IMR-90 (cell line): Measurements from ENCODE around the gene MORN4. TPM values are rescaled to one million over a fixed set of nuclear protein-coding genes. Genes with fewer than 3 reads are reported as not detected.
A peak's percentile ranks its signal among the peaks of the same experiment; 100 is the strongest.

Experiments
- ATAC-seq: fragments of 200-7000 bp; cut with Tn5 transposase; 2 replicates; pipeline ENCODE4 v1.9.1; 2020; ENCODE audit warnings: low read depth, mild to moderate bottlenecking, moderate library complexity
- BruUV-seq: library from RNA; stranded (reverse); fragments of 400-500 nt; replicated peaks from 2 replicates; lab custom pipeline; 2021; lab: Mats Ljungman, UMichigan
- CTCF ChIA-PET: fragments of 300-600 bp; formaldehyde crosslinking; extraction: SDS; loops from one replicate; lab custom pipeline; 2021; ENCODE audit warnings: antibody characterized with exemption; lab: Yijun Ruan, JAX
- POLR2A ChIA-PET: fragments of 300-600 bp; sonication (Branson Sonifier 250); formaldehyde crosslinking; loops from one replicate; lab custom pipeline; 2022; ENCODE audit warnings: antibody characterized with exemption; ENCODE audit not compliant: unreplicated experiment; lab: Charles Lee
- DNase-seq: peaks from one replicate; pipeline ENCODE4 v3.0.0; 2013
- H2AFZ ChIP-seq: replicated peaks from 2 replicates; pipeline ENCODE3; 2013; ENCODE audit warnings: low read length, mild to moderate bottlenecking; ENCODE audit not compliant: poor library complexity
- H2AK5ac ChIP-seq: 2 replicates; pipeline ENCODE4 v1.6.1; 2013; ENCODE audit warnings: low read depth, low read length, inconsistent platforms
- H2AK9ac ChIP-seq: replicated peaks from 2 replicates; pipeline ENCODE3; 2013; ENCODE audit warnings: mild to moderate bottlenecking, low read depth, low read length, moderate library complexity; ENCODE audit not compliant: poor library complexity
- H2BK120ac ChIP-seq: 2 replicates; pipeline ENCODE4 v1.6.1; 2013; ENCODE audit warnings: low read depth, low read length, inconsistent platforms
- H2BK15ac ChIP-seq: 3 replicates; pipeline ENCODE4 v1.6.1; 2013; ENCODE audit warnings: low read depth, low read length, inconsistent platforms
- H2BK20ac ChIP-seq: 2 replicates; pipeline ENCODE4 v1.6.1; 2013; ENCODE audit warnings: low read depth, mild to moderate bottlenecking, inconsistent platforms, low read length, moderate library complexity
- H2BK5ac ChIP-seq: 2 replicates; pipeline ENCODE4 v1.6.1; 2013; ENCODE audit warnings: mild to moderate bottlenecking, low read depth, low read length, inconsistent platforms; ENCODE audit not compliant: poor library complexity, severe bottlenecking
- H3K14ac ChIP-seq: replicated peaks from 2 replicates; pipeline ENCODE4 v1.6.1; 2013; ENCODE audit warnings: low read depth, low read length, inconsistent platforms
- H3K18ac ChIP-seq: 2 replicates; pipeline ENCODE4 v1.6.1; 2013; ENCODE audit warnings: low read depth, low read length, control low read depth
- H3K23ac ChIP-seq: 2 replicates; pipeline ENCODE4 v1.6.1; 2013; ENCODE audit warnings: low read depth, low read length, inconsistent platforms
- H3K27ac ChIP-seq: 2 replicates; pipeline ENCODE4 v1.5.1; 2013; ENCODE audit warnings: mild to moderate bottlenecking, control low read depth, low read length; ENCODE audit not compliant: insufficient read depth
- H3K27me3 ChIP-seq: 2 replicates; pipeline ENCODE4 v1.6.1; 2013; ENCODE audit warnings: low read length; ENCODE audit not compliant: control insufficient read depth, insufficient read depth
- H3K36me3 ChIP-seq: 2 replicates; pipeline ENCODE4 v1.6.1; 2013; ENCODE audit warnings: low read length, mixed read lengths; ENCODE audit not compliant: control insufficient read depth, insufficient read depth
- H3K4ac ChIP-seq: 2 replicates; pipeline ENCODE4 v1.6.1; 2013; ENCODE audit warnings: low read depth, low read length, inconsistent platforms
- H3K4me1 ChIP-seq: 2 replicates; pipeline ENCODE4 v1.6.1; 2013; ENCODE audit warnings: low read length, mixed read lengths; ENCODE audit not compliant: control insufficient read depth, insufficient read depth
- H3K4me2 ChIP-seq: 2 replicates; pipeline ENCODE4 v1.6.1; 2013; ENCODE audit warnings: low read depth, mild to moderate bottlenecking, control low read depth, low read length, moderate library complexity
- H3K4me3 ChIP-seq: 2 replicates; pipeline ENCODE4 v1.5.1; 2013; ENCODE audit warnings: low read depth, mild to moderate bottlenecking, control low read depth, low read length, moderate library complexity; ENCODE audit not compliant: insufficient read depth
- H3K56ac ChIP-seq: 2 replicates; pipeline ENCODE4 v1.6.1; 2013; ENCODE audit warnings: low read length, inconsistent platforms; ENCODE audit not compliant: insufficient read depth; ENCODE audit errors: extremely low read depth
- H3K79me1 ChIP-seq, 2 experiments: 2 replicates each; pipeline ENCODE4 v1.6.1; 2013; ENCODE audit warnings: low read length in 2 of 2, inconsistent platforms in 1 of 2, low read depth in 1 of 2
- H3K9ac ChIP-seq: 2 replicates; pipeline ENCODE4 v1.6.1; 2013; ENCODE audit warnings: low read depth, low read length, control low read depth
- H3K9me1 ChIP-seq: 2 replicates; pipeline ENCODE4 v1.6.1; 2013; ENCODE audit warnings: low read length, inconsistent platforms; ENCODE audit not compliant: insufficient read depth
- H3K9me3 ChIP-seq: 2 replicates; pipeline ENCODE4 v1.6.1; 2013; ENCODE audit warnings: low read length; ENCODE audit not compliant: control insufficient read depth, insufficient read depth
- H4K20me1 ChIP-seq: 2 replicates; pipeline ENCODE4 v1.6.1; 2013; ENCODE audit warnings: low read length, inconsistent platforms; ENCODE audit not compliant: insufficient read depth
- H4K5ac ChIP-seq: 2 replicates; pipeline ENCODE4 v1.6.1; 2013; ENCODE audit warnings: mild to moderate bottlenecking, low read depth, low read length, control low read depth
- H4K8ac ChIP-seq, 2 experiments: 2 replicates each; pipeline ENCODE4 v1.6.1; 2013; ENCODE audit warnings: low read depth in 2 of 2, low read length in 2 of 2, control low read depth in 1 of 2, inconsistent platforms in 1 of 2
- H4K91ac ChIP-seq: 2 replicates; pipeline ENCODE4 v1.6.1; 2013; ENCODE audit warnings: low read depth, low read length, inconsistent platforms; ENCODE audit not compliant: insufficient read depth
- BHLHE40 ChIP-seq: fragments of 150-350 bp; IDR thresholded peaks from 2 replicates; pipeline ENCODE4 v1.6.1; 2016; ENCODE audit warnings: mild to moderate bottlenecking, low read depth, low read length
- CEBPB ChIP-seq: IDR thresholded peaks from 2 replicates; pipeline ENCODE4 v1.6.1; 2012; ENCODE audit warnings: low read depth, low read length, improper control_type of control experiment
- CHD1 ChIP-seq: IDR thresholded peaks from 2 replicates; pipeline ENCODE4 v1.6.1; 2012; ENCODE audit warnings: low read depth, low read length, improper control_type of control experiment
- ELK1 ChIP-seq: fragments of 150-350 bp; IDR thresholded peaks from 2 replicates; pipeline ENCODE4 v1.6.1; 2016; ENCODE audit warnings: low read depth, mild to moderate bottlenecking, low read length, moderate library complexity, borderline replicate concordance
- FOS ChIP-seq: fragments of 150-350 bp; IDR thresholded peaks from 2 replicates; pipeline ENCODE4 v1.6.1; 2016; ENCODE audit warnings: low read depth, low read length
- MAFK ChIP-seq: IDR thresholded peaks from 2 replicates; pipeline ENCODE4 v1.6.1; 2012; ENCODE audit warnings: low read depth, low read length, improper control_type of control experiment
- NFE2L2 ChIP-seq: fragments of 150-350 bp; IDR thresholded peaks from 2 replicates; pipeline ENCODE4 v1.6.1; 2016; ENCODE audit warnings: low read depth, mild to moderate bottlenecking, low read length
- POLR2A ChIP-seq: IDR thresholded peaks from 2 replicates; pipeline ENCODE4 v1.6.1; 2012; ENCODE audit warnings: mild to moderate bottlenecking, low read depth, low read length
- RAD21 ChIP-seq: IDR thresholded peaks from 2 replicates; pipeline ENCODE4 v1.6.1; 2012; ENCODE audit warnings: low read length, improper control_type of control experiment
- RCOR1 ChIP-seq: IDR thresholded peaks from 2 replicates; pipeline ENCODE4 v1.6.1; 2012; ENCODE audit warnings: mild to moderate bottlenecking, low read length, improper control_type of control experiment; ENCODE audit not compliant: insufficient replicate concordance
- RFX5 ChIP-seq: IDR thresholded peaks from 2 replicates; pipeline ENCODE4 v1.8.0; 2012; ENCODE audit warnings: low read depth, mild to moderate bottlenecking, low read length, moderate library complexity
- USF2 ChIP-seq: fragments of 150-350 bp; IDR thresholded peaks from 2 replicates; pipeline ENCODE4 v1.6.1; 2017; ENCODE audit warnings: mild to moderate bottlenecking, antibody characterized with exemption, low read length, low read depth
- WGBS, 2 experiments: methylation state at CpG; one replicate each; pipeline versions ENCODE4 v1.1.5 to v1.1.7; 2013; ENCODE audit warnings: missing lambda C conversion rate in 2 of 2; ENCODE audit not compliant: insufficient read length in 1 of 2; ENCODE audit errors: extremely low coverage in 2 of 2; 5-methylcytosine and 5-hydroxymethylcytosine counted together
- dilution Hi-C: fragments of 300-500 bp; cut with HindIII; formaldehyde crosslinking; loops from one replicate; pipeline ENCODE4 v1.14.3; 2018; ENCODE audit warnings: low sequenced_read_pairs; ENCODE audit not compliant: unreplicated experiment
- in situ Hi-C: fragments of 300-500 bp; cut with MboI; formaldehyde crosslinking; loops from 3 replicates; pipeline ENCODE4 v1.14.3; 2019; ENCODE audit warnings: low sequenced_read_pairs, inconsistent platforms, mixed read lengths
- intact Hi-C: fragments of 100-400 bp; cut with micrococcal nuclease; formaldehyde crosslinking; loops from 2 replicates; pipeline ENCODE4 v1.10.0; 2022
- polyA plus RNA-seq, 3 experiments: library from polyadenylated mRNA; depleted of rRNA; stranded (reverse); fragments of >200 nt; gene quantifications; 2 replicates each; pipeline ENCODE4 v1.2.3, GENCODE V29; 2012; ENCODE audit warnings: low replicate concordance in 1 of 3
- total RNA-seq: library from RNA; depleted of rRNA; stranded (reverse); fragments of >200 nt; gene quantifications from 2 replicates; pipeline ENCODE4 v1.2.3, GENCODE V29; 2012

Gene MORN4
- total and polyA plus RNA-seq, 2 of the 4 experiments (the other 2 are of a cell fraction) = 3.2 to 8.4 TPM

GRCh38 chr10:97659589-97659988, 26.3 kb upstream of the MORN4 start:
- no peak overlapping the region for H3K4me3 ChIP-seq
- H4K20me1 ChIP-seq = no peaks in the 10 kb centered on the region; the same call in 1 of the 2 replicates
- H3K4me2 ChIP-seq = no peak overlapping the region
- no peaks in the 10 kb centered on the region for H3K9me3 ChIP-seq
- no peak overlapping the region for H3K18ac ChIP-seq
- peaks cover 7 to 16% of the 10 kb centered on the region in 2 experiments for H3K79me1 ChIP-seq
- H2BK15ac ChIP-seq = no peak overlapping the region
- H4K91ac ChIP-seq = no peak overlapping the region
- no peaks in the 10 kb centered on the region for H3K27me3 ChIP-seq
- dilution Hi-C loops (no loop called here), in situ Hi-C loops (no loop called here), intact Hi-C loops (no loop called here)
- no CpG with 5 or more reads among the region's 1 CpG for WGBS, 2 experiments
- no peak overlapping the region for H3K56ac ChIP-seq
- no peak overlapping the region for H2AK9ac ChIP-seq
- BruUV-seq = no TSS peak
- H3K23ac ChIP-seq = no peak overlapping the region
- ATAC-seq (peak; percentile 49), DNase-seq (peak; percentile 75)
- no peak overlapping the region for H2AK5ac ChIP-seq
- H3K9me1 ChIP-seq = peaks cover 2% of the 10 kb centered on the region; the same call in 1 of the 2 replicates
- ChIA-PET POLR2A (no interaction called here), CTCF (no interaction called here)
- no peak overlapping the region for H3K9ac ChIP-seq
- no peak overlapping the region for H4K5ac ChIP-seq
- no peak for TF ChIP-seq MAFK
- no peak for TF ChIP-seq RFX5
- no peak for TF ChIP-seq USF2
- no peak for TF ChIP-seq POLR2A
- no peak for TF ChIP-seq CEBPB
- no peak for TF ChIP-seq BHLHE40
- no peak for TF ChIP-seq CHD1
- TF ChIP-seq NFE2L2 = no peak
- no peak for TF ChIP-seq ELK1
- no peak for TF ChIP-seq RAD21
- TF ChIP-seq FOS = no peak
- no peak for TF ChIP-seq RCOR1
- H2BK20ac ChIP-seq = no peak overlapping the region
- no peak overlapping the region for H2AFZ ChIP-seq
- H2BK120ac ChIP-seq = no peak overlapping the region
- H3K36me3 ChIP-seq = peaks cover 39% of the 10 kb centered on the region
- no peaks in the 10 kb centered on the region; the same call in 1 of the 2 replicates for H3K4me1 ChIP-seq
- H3K27ac ChIP-seq = no peak overlapping the region
- no peak overlapping the region for H4K8ac ChIP-seq
- H3K14ac ChIP-seq = no peak overlapping the region
- no peak overlapping the region for H3K4ac ChIP-seq
- H2BK5ac ChIP-seq = no peak overlapping the region
